ENCODE measurements around the gene CHCHD5.

DNA sequence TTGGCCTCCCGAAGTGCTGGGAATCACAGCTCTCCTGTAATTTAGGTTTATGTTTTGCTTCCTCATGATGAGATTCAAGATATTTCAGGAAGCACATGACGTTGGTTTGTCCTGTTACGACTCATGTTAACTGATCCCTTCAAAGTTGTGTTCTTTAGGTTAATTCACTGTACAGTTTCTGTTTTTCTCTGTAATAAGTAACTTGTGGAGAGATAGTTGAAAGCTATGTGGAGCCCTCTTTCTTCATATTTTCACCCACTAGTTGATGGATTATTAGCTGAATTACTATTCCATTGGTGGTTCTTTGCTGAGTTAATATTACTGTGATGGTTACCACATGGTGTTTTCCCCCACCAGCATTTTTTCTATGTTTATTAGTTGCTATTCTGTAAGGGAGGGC is 18.3 kb upstream of the CHCHD5 start:
- TF ChIP-seq EZH2 (IDR thresholded peaks at IDR 0.05) (no peak), EZH2phosphoT487 (IDR thresholded peaks at IDR 0.05) (no peak)
- TF ChIP-seq, protein P1, sequence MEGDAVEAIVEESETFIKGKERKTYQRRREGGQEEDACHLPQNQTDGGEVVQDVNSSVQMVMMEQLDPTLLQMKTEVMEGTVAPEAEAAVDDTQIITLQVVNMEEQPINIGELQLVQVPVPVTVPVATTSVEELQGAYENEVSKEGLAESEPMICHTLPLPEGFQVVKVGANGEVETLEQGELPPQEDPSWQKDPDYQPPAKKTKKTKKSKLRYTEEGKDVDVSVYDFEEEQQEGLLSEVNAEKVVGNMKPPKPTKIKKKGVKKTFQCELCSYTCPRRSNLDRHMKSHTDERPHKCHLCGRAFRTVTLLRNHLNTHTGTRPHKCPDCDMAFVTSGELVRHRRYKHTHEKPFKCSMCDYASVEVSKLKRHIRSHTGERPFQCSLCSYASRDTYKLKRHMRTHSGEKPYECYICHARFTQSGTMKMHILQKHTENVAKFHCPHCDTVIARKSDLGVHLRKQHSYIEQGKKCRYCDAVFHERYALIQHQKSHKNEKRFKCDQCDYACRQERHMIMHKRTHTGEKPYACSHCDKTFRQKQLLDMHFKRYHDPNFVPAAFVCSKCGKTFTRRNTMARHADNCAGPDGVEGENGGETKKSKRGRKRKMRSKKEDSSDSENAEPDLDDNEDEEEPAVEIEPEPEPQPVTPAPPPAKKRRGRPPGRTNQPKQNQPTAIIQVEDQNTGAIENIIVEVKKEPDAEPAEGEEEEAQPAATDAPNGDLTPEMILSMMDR (IDR thresholded peaks at IDR 0.05) = no peak
